Non-pigmented ciliary epithelial cell (primary cell): Measurements from ENCODE around the gene TMEM252.

Experiments used
- DNase-seq: peaks from one replicate; pipeline ENCODE4 v3.0.0-alpha.2; 2010; ENCODE audit warnings: low read depth

TMEM252 gene

GRCh38 chr9:68540712-68541535 lies at the start of gene TMEM252:
Gene TMEM252 (minus strand): TSS chr9:68540883. CDS start chr9:68540814, 69 bp downstream.
- no peak for DNase-seq

GRCh38 chr9:68585034-68585761 lies 44.5 kb upstream of the TMEM252 start:
- no peak for DNase-seq

DNA sequence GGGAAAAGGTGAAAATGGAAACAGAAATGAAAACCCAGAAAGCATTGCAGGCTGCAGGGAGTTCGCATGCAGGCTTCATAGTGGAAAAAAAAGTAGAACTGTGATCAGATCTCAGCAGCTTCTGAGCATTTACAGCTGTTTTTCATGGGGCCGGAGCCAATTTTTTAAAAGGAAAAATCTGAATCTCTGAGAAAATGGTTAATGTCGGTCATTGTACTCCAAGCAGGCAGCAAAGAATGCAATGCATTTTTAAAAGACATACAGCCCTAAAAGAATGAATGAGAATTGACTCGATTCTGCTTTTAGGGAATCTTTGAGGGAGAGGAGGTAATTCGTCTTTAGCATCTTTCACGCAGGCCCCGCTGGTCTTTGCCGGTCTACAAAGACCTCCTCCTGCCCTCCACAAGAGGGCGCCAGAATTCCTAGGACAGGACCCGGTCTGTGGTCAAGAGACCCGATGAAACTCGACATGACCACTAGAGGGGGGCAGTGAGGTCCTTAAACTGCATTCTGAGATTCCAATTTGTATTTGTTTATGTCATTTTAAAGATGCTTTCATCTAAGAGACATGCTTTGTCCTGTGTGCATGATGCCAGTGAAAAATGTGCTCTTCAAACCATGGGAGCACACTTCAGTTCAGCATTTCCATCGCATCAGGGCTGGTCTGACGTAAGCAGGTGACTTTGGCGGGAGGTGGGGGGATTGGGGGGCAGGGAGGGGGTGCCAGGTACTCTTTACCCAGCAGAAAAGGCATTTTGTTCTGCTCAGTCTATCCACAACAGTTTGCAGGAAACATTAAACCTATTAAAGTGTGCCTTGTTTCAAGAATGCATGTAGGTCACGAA lies 43.7 kb upstream of the TMEM252 start:
- peak; percentile 46 for DNase-seq

DNA sequence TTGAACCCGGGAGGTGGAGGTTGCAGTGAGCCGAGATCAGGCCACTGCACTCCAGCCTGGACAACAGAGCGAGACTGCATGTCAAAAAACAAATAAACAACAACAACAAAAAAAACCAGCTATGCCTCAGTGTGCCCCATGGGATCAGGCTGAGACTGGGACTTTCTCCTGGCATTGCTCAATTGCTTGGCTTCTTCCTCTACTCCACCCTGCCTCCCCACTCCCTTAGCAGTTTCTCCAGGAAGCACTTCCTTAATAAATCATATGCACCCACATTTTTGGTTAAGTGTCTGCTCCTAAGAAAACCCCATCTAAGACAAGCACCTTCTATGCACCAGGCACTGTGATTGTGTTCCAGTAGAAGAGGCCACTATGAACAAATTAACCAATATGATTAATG lies 41.0 kb upstream of the TMEM252 start:
- no peak for DNase-seq

DNA sequence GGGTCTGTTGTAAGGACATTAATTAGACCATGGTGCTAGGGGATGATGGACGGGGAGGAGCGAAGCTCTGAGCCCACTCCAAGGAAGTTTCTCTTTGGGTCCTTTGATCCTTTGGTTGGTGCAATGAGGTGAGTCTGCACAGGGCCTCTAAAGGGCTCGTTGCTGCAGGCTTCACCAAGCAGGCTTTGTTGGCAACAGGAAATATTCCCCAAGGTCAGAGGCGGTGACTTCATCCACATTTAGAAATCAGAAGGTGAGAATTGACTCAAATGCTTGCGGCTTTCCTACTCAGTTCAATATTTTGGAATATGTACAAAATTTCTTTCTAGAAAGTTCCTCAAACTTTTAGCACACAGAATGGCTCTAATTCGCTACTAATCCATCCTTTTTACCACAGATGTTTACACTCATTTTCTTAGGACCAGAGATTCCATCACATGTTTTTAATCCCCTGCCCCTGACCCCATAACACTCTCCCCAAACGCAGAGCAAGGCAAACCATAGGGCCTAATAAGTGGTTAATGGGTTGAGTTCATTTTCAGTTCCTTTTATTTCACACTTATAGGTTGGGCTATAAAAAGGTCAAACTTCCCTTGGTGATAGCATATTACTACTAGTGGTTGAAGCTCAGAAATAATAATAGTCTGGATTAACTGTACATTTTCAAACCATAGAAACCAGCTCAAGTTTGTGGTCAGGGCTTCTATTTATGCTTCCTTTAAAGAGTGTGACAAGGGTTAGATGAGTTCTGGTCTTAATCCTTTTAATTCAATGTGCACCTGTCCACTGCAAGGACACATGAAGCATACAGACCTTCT lies 37.3 kb upstream of the TMEM252 start:
- no peak for DNase-seq

DNA sequence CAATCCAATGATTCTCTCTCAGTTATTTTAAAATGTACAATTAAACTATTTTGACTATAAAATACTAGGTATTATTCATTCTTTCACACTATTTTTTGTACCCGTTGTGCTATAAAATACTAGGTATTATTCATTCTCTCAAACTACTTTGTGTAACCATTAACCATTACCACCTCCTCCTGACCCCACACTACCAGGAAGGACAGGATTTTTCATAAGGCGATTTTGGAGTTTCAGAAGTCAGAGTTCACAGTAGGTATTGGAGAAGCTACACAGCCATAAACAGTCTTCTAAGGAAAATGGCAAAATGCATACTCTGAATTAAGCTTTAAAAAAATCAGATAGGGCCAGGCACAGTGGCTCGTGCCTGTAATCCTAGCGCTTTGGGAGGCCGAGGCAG lies 35.1 kb upstream of the TMEM252 start:
- no peak for DNase-seq

DNA sequence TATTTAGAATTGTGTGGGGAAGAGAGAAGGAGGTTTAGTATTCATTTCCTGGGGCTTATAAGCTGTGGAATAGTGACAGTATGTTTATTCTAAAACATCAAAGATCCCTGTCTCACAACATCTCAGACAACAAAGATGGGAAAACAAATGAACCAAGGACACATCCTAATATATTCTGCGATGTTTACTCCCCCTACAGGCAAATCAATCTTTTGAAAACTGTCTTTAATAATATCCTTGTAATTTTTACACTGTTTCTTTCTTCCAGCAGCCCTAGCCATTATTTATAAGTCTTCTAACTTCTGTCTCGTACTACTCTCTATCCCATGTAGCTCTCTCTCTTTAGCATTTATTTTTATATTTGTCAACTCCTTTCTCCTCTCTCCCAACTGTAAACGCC lies 33.5 kb upstream of the TMEM252 start:
- no peak for DNase-seq

DNA sequence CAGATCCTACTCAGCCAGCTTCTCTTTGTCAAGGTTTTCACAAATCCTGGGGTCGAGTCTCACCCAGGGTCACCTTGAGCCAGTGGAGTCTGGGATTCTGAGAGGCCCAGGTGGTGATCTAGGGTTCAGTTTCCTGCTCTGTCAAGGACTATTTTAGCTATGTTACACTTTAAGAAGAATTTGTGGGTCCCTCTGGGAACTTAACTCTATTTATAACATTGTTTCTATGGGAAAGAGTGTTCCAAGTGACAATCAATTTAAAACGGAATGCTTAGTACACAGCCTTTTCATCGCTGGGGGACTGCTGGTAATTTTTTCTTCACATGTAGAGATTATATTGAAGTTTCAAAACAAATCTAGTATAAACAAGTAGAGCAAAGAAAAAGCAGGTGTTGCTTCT lies 26.9 kb upstream of the TMEM252 start:
- no peak for DNase-seq

- DNase-seq: no peak
Measured at GRCh38 chr9:68562461-68562860, 21.8 kb upstream of the TMEM252 start.

DNA sequence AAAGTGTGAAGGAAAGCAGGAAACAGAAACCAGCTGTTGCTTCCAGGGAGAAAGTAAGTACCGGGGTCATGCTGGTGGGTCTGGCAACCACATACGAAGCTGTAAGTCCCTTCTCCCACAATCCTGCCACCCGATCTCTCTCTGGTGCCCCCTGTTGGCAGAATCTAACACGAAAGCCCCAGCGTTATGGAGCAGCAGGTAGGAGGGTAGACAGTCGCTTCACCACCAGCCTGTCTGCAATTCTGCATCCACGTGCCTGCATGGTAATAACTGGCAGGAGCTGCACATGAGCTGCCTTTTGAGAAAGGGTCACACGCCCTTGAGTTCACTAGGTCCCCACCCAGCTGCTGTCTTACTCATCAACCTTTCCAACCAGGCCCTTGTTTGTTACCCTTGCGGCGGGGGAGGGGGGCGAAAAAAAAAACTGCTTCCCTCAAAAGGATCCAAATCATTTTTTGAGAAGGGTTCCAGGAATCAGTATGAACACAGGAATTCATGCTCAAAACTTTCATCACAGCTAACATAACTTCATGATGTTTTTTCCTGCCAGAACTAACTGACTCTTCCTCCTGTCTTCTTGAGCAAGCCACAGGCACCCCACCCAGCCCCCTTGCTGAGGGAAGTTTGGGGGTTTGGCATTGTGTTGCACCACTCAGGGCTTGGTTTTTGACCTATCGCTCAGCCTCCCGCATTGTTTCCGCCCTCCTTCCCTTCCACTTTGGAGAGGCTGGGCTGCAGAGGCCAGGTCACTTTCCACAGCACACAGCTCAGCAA lies 19.6 kb upstream of the TMEM252 start:
- DNase-seq: no peak

- no peak for DNase-seq
Measured at GRCh38 chr9:68558545-68558944, 17.9 kb upstream of the TMEM252 start.

DNA sequence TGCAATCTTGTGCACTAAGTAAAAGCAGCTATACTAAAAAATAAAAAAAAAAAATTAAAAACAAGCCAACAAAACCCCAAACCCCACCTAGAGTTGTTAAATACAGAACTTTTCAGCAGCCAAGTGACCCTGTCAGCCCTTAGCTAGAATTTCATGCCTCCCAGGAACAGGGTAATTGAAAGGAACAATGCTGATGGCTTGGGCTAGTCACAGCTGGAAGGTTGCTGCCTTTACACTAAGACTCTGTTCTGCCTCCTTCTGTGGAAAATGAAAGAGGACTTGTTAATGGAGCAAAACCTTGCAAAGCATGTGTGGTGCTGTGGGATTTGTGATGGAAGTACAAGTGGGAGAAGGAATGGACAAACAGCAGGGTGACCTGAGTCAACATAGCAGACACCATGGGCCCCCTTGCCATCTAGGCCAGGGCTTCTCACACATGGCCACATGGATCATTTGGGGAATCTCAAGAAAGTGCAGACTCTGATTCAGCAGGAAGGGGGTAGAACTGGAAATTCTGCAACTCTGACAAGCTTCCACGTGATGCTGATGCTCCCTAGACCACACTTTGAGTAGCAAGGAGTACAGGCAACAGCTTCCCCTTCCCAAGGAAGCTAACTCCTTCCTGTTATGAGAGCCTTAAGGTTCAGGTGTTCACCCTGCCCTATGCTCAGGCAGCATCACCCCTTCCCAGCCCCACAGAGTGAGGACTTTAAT lies 14.9 kb upstream of the TMEM252 start:
- no peak for DNase-seq

GRCh38 chr9:68552700-68553476 lies 12.2 kb upstream of the TMEM252 start:
- DNase-seq: peak; percentile 36

- no peak for DNase-seq
Measured at GRCh38 chr9:68551191-68551590, 10.5 kb upstream of the TMEM252 start.

- no peak for DNase-seq
Measured at GRCh38 chr9:68548241-68548640, 7.6 kb upstream of the TMEM252 start.

DNA sequence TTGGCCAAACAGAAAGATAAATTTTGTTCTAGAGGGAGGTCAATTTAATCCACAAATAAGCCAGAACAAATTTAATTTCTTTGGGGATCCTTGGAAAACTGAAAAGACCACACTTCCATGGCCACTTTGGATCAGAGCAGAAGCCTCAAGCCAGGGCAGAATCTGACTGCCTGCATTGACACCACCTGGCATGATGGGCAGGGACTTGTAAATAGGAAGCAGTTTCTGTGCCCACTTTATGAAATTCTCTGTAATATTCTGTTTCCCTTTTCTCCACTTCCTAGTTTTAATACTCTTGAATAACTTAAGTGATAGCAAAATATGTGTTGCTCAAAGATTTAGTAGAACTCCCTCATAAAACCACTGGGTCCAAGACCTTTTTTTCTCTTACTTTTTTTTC lies 6.7 kb upstream of the TMEM252 start:
- DNase-seq: no peak

DNA sequence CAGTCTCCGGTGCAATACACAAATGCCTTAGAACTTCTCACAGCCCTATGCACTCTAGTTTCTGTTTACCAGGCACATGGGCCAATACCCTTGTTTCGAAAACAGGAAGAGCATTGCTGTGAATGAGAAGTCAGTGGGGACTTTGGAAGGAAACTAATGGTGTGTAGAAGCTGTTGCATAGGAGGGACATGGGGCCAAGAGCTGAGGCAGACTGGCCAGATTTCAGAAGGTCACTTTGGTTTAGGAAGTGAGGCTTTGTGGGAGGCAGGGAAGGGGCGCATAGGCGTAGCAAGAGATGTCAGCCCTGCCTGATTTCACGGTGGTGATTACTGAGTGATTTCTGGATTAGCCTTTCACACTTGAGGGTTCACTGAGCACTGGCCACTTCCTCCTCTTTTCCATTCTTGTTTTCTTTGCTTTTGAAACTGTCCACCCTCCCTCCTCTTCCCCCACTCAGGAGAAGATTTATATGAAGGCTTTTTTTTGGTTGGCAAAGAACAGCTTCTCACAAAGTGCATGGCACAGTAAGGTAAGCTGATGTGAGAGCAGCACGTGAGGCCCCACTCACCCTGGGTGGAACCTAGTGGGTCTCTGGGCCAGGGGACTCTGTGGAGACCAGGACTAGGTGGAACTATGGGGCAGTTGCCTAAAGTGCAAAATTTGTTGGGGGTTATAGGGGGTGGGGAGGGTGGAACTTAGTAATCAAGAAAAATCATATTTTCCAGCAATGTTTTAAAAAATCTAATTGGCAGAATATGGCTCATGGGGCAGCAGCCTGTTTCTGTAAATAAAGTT lies 6.1 kb upstream of the TMEM252 start:
- DNase-seq: no peak

DNA sequence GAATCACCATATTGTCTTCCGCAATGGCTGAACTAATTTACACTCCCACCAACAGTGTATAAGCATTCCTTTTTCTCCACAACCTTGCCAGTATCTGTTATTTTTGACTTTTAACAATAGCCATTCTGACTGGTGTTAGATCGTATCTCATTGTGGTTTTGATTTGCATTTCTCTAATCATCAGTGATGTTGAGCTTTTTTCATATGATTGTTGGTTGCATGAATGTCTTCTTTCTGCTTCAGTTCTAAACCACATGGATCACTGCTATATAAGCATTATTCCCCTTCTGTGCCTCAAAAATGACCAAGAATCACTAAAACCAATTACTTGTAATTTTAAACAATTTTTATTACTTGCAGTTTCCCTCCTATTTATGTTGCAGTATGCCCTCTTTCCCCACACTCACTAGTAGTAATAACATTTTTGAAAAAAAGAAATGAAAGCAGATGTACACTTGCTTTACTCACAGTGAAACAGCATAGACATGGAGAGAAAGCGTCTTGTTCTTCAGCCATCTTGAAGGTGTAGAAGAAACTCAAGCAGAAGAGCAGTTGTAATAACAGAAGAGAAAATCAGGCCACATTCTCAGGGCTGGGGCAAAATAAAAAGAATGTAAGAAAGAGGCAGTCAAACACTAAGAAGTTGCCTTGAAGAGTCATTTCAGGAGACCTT lies 4.5 kb upstream of the TMEM252 start:
- DNase-seq: no peak
